HG02588 (cell line): Measurements from ENCODE around the gene AQP12B.
"Not testable (repeated sequence)": the region's sequence is repeated elsewhere in the genome, so short reads cannot be mapped to it uniquely, and the experiment has no call there.

ENCODE experiments used
- ATAC-seq: cut with Tn5 transposase; IDR thresholded peaks from one replicate; pipeline ENCODE4 v1.9.1; 2021; ENCODE audit warnings: mild to moderate bottlenecking, moderate library complexity; ENCODE audit not compliant: unreplicated experiment

AQP12B gene

DNA sequence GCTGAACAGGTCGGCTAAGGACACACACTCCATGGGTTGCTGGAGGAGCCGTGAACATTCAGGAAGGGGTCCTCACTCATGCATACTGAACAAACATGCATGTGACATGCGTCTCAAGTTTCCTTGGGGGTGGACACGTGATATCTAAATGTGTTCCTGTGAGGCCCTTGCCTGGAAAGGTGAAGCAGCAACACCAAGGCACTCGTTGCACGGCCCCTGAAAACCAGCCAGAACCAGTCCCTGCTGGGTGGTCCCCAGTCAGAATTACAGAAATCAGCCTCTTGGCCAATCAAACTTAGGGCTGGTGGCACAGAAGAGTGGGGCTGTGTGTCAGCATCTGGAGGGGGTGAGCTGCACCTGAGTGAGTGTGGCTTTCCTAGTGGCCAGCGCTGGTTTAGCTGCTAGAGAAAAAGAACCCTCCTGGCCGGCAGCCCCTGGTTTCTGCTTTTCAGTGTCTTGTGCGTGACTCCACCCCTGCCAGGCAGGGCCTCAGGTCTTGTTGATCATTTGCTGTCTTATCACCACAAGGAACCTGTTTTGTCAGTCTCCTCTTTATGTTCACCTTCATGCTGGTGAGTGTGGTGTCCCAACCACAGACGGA, 3.2 kb upstream of the AQP12B start:
- no peak for ATAC-seq

DNA sequence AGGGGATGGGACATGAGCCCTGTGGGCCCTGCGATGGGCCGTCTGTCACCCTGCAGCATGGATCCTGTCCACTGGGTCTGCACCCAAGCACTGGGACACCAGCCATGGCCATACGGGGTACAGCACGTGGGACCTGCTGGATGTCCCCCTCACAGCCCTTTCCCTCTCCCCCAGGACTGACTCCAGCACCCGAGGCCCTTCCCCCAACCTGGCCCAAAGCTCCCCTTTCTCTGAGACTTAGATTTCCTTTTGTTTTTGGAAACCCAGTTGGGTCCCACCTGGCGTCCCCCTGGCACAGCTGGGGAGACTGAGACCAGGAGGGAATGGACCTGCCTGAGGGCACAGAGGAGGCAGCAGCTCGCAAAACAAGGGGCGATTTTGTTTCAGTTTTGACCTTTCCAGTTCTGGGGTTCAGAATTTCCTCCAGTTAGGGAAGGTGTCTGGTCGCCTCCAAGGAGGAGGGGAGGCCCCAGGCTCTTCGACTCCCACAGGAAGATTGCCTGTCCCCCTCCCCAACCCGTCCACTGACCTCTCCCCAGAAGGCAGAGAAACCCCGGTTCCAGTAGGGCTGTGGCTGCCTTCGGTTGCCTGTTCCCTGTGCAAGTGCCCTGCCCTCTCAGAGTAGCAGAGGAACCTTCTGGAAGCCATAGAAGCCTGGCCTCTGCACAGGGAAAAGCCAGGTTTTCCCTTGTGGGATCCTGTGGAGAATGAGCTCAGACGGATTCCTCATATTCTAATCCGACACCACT, 1.5 kb upstream of the AQP12B start:
- not testable (repeated sequence) for ATAC-seq

DNA sequence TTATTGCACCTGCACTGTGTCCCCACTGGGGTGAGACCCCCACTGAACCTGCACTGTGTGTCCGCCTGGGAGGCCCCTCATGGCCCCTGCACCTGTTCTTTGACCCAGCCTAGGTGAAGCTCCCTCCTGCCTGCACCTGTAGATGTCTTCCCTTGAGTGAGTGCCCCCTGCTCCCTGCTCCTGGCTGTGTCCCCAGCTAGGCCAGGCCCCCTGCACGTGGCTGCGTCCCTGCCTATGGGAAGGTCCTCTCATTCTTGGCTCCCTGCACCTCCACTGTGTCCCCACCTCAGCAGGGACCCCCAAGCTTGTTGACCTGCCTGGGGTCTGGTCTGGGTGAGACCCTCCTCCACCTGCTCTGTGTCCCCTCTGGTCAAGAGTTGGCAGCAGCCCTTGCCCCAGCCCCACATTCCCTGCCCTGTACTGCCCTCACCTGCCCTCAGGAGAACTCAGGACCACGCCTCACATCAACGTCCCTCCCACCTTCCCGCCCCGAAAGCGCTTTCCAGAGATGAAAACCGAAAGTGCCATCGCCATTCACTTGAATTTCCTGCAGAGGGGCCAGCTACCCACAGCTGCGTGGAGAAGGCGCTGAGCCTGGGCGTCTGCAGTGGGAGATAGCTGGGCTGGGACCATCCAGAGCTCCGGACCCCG, 769 bp upstream of the AQP12B start:
- not testable (repeated sequence) for ATAC-seq

DNA sequence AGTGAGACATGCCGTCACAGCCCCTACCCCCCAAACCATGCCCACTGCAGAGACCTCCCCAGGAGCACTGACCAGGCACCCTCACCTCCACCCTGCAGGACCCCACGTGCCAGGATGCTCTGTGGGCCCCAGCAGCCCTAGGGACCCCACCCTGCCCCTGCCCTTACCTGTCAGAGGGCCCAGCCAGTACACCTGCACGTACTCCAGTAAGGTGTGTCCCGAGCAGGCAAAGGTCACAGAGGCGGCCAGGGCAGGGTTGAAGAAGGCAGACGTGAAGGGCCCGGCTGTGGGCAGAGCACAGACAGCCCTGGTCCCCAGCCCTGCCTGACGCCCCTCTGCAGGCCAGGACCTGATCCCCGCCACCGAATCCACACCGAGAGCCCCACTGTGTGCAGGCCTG, 2.5 kb downstream of the AQP12B start:
- ATAC-seq: not testable (repeated sequence)

DNA sequence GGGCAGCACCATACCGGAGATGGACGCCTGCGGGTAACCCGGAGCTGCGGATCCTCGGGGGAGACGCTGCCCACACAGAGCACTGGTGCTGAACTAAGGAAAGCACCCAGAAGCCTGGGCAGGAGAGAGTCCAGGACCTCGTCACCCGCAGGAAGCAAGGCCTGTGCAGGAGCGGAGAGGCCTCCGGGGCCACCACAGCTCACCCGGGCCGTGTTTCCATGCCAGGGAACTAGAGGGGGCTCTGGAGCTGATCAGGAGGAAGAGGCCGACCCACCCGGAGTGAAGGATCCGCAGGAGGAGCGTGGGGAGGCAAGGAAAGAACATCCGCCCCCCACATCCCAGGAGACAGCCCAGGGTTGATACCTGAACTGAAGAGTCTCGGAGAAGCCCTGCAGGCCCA, 3.8 kb downstream of the AQP12B start:
- not testable (repeated sequence) for ATAC-seq

DNA sequence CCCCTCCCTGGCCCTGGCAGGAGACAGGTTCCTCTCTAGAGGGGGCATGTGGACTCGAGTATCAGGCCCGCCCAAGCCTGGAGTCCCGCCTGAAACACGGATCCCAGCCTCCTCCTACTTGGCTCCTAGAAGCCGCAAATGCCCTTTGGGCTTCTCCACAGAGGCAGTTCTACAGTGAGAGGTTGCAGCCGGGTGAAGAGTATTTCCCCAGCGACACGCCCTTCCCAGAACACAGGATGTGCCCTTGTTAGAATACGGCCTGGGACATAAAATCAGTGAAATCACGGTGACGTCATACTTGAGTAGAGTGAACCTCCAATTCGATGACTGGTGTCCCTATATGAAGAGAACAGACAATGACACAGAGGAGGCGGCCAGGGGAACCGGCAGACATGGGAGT, 4.6 kb downstream of the AQP12B start:
- ATAC-seq: not testable (repeated sequence)

DNA sequence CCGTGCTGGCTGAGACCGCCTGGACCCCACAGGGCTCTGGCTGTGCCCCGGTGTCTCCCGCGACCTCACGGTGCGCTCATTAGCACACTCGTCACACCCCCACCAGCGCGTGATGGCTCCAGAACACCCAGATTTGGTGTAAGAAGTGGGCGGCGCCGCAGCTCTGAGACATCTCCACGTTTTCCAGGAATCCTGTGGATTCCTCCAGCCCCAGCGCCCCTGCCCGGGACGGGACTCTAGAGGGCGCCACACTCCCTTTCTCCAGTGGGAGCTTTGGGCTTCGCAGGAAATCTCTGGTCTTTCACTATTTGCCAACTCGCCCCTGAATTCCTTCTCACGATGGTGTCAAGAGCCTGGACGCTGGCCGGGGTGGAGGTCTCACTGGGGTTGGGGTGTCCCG, 7.3 kb downstream of the AQP12B start:
- ATAC-seq: not testable (repeated sequence)

DNA sequence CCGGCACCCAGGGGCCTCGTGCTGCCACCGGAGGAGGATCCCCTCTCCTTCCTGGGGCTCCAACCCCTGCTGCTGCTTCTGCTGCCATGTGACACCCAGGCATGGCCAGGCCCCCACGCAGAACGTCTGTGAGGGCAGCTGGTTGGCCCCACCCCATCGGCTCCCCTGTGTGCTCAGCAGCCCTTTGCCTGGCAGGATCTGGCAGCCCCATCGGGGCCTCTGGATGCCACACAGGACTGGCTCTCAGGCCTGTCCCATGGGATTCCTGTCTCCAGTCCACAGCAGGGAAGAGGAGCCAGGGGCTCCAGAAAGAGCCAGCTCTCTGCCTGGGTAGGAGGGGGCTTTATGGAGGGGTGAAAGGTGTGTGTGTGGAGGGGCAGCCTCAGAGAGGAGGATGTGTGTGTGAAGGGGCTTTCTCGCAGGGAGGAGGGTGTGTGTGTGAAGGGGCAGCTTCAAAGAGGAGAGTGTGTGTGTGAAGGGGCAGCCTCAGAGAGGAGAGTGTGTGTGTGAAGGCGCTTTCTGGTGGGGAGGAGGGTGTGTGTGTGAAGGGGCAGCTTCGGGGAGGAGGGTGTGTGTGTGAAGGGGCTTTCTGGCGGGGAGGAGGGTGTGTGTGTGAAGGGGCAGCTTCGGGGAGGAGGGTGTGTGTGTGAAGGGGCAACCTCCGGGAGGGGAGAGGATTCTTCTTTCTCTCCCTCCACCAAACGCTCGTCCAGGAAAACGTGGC, 8.1 kb downstream of the AQP12B start:
- ATAC-seq: not testable (repeated sequence)

DNA sequence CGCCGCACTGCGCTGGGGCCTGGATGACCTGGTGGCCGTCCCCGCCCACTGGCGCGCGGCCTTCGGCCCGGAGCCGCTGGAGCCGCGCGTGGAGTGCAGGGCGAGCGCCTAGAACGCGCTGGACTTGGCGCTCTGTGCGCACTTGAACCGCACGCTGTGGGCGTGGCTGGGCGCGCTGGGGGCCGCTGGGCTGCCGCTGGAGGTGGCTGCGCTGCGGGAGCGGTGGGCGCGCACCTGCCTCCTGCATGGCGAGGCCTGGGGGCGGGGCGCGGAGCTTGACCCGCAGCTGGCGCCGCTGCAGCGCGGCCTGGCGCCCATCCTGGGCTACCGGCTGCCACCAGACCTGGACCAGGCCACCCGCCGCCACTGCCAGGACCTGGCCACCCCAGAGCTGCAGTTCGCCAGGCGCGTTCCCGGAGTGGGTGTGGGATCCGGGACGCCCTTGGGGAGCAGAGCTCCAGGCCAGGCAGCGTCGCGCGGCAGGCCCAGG, 9.9 kb downstream of the AQP12B start:
- no peak for ATAC-seq

DNA sequence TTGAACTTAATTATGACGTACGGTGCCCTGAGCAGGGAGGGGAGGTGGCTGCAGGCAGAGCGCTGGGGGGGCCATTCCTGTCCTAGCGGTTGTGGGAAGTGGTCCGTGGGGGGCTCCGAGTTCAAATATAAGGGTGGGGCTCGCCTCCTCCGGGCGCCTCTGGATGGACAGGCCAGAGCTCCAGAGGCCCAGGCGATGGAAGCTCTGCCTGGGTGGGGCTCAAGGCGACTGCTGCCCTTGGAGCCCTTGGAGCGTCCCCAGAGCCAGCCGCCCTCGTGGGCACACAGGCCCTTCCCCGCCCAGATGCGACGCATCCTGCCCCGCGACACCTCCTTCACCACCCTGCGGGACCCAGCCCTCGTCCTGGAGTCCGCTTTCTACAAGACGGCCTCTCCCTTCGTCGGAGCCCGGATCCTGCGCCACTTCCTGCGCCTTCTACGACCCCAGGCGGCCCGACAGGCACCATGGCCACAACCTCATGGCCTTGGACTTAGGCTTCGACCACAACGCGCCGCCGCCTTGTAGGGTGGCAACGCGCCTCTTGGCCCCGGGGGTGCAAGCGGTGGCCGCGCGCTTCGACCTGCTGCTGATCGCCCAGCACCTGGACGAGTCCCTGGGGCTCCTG, 10.5 kb downstream of the AQP12B start:
- no peak for ATAC-seq

DNA sequence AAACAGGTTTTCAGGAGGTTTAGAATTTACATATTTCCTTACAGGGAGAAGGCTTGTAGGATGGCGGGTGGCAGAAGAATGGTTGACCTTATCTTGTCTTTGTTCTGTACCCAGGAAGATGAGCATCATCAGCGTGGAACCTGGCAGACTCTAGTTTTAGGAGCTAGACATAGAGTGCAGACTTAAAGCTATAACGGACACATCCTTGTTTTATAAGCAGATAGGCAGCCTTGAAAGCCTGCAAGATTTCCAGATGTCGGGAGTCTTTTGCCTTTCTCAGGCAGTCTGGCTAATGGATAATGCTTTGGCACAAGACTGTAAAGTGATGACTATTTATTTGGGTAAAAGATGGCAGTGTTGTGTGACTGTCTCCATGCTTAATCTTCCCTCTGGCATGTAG, 11.7 kb downstream of the AQP12B start:
- ATAC-seq: no peak

DNA sequence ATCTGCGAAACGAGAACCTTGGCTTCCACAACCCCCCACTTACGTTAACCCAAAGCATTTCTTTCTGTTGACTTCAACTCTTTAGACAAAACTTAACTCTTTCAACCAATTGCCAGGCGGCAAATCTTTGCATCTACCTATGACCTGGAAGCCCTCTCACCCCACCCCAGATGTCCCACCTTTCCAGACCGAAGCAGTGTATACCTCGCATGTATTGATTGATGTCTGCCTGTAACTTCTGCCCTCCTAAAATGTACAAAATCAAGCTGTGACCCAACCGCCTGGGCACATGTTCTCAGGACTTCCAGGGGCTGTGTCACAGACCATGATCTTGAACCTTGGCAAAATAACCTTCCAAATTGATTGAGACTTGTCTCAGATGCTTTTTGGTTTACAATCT, 12.3 kb downstream of the AQP12B start:
- ATAC-seq: no peak

DNA sequence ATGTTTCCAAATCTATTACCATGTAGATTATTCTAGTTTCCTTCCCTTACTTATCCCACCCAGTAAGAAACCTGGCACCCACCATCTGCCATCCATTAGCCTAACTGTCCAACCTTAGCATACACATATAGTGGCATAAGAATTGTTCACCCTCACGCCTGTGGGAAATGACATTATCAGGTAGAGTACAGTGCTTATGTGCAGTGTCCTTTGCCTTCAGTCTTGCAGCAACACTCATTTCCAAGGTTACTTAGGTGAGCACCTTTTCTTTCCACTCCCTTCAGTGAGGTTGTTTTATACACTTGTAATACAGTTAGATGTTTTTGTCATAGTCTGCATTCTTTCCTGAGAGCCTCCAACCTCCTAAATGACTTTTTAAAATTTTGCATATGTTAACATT, 18.1 kb downstream of the AQP12B start:
- ATAC-seq: no peak

DNA sequence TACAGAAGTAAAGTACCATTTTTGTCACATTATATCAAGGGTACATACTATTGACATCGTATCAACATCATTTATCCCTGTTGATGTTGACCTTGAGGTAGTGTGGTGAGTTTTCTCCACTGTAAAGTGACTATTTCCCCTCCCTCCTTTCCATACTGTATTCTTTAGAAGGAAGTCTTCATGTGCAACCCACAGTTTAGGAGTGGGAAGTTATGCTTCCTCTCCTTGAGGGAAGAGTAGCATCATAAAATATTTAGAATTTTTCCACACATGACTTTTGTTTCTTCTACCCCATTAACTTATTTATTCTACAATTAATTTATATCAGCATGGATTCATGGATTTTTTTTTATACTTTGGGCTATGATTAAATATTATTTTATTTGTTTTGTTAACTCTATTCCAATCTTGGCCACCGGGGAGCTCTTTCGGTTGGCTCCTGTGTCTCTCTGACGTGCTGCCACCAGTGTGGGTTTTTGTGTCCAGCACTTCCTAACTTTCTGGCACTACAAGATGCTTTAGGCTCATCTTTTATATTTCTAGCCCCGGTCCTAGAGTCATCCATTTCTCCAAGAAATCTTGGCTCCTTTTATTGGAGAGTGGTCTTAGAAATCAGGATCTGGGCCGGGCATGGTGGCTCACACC, 19.0 kb downstream of the AQP12B start:
- no peak for ATAC-seq

DNA sequence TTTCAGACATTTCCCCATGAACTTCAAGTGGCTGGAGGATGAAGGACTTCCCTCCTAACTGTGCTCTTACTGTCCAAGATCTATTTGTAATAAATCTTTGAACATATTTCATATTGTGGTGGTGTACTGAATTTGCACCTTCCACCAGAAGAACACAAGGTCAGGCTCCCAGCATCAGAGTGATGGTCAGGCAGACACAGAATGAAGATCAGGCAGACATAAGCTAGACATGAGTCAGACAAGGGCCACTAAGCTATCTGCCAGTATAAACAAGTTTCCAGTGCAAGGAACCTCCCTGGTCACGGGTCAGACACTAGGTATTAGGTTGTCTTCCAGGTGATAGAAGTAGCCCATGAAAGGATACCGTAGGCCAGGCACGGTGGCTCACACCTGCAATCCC, 20.0 kb downstream of the AQP12B start:
- ATAC-seq: no peak

DNA sequence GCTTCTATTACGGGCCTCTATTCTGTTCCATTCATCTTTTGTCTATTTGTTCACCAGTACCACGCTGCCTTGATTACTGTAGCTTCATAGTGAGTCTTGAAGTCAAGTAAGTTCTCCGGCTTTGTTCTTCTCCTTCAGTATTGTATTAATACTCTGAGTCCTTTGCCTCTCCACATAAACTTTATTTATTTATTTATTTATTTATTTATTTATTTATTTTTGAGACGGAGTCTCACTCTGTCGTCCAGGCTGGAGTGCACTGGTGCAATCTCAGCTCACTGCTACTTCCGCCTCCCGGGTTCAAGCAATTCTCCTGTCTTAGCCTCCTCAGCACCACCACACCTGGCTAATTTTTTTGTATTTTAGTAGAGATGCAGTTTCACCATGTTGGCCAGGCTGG, 22.8 kb downstream of the AQP12B start:
- not testable (repeated sequence) for ATAC-seq

DNA sequence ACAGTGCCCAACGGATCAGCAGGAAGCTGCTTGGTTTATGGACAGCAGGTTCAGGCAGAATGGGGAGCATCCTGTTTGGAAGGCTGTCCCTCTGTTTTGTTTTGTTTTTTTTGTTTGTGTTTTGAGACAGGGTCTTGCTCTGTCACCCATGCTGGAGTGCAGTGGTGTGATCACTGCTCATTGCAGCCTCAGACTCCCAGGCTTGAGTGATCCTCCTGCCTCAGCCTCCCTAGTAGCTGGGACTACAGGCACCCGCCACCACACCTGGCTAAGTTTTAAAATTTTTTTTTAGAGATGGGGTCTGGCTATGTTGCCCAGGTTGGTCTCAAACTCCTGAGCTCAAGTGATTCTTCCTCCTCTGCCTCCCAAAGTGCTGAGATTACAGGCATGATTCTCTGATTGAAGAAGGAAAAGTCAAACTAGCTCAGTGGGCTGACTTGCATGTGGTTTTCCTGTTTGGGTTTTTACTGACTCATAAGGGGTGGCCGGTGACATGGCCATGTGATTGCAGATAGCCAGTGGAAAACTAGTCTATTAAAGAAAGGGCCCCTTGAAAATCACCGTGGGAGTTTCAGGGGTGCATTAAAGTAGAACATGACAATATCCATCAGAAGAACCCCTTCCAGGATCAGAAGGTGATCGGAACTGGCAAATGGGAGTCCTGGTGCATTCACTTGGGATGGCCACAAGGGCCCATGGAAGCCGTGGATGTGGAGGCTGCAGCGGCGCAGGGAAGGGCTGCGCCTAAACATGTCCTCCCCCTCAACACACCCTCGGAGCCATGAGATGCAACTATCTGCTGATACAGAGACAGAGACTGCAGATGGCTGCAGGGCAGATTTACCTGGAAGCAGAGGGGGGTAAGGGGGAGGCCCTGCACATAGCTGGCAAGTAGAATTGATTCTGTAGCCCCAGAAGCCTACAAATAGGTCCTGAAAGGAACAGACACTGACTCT, 26.5 kb downstream of the AQP12B start:
- ATAC-seq: no peak

DNA sequence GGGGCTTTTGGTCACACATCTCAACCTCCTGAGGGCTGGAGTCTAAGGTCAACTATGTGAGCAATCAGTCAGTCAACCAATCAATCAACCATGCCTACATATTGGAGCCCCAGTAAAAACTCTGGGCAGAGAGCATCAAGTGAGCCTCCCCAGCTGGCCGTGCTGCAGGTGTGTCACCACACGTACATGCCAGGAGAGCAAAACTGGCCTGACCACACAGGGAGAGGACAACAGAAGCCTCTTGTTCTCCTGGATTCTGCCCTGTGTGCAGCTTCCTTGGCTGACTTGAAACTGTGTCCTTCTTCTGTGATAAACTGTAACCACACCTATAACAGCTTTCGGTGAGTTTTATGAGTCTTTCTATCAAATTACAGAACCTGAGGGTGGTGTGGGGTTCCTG, 31.5 kb downstream of the AQP12B start:
- ATAC-seq: no peak

DNA sequence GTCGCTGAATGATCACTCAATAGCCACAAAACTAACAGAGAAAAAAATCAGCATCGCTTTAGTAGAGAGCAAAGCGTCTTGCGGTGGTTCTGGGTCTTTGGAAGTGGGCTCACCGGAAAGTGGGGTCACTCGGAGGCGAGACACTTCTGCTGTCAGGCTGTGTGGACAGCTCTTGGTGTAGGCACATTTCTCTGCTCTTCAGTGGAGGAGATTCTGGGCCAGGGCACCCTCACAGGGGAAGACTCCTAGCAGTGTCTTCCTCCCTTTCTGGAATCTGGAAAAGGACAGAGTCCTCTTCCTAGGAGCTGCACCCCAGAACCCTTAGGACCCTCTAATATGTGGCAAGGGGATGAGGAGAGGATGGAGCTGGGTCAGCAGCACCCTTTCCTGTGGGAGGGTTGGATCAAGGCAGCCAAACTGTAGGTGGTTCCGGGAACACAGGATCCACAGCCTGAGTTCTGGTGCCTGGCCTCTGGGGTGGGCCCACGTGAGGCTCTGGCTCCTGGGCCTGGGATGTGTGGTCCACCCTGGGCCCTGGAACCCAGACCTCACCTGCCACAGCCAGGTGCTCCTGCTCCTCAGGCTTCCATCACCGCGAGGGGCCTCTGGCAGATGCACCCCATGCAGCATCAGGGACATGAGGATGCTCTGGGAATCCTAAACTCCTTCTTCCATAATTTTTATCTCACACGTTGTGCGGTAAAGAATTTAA, 32.3 kb downstream of the AQP12B start:
- ATAC-seq: no peak
